GM19395 (cell line): ENCODE measurements around the gene TXLNB.
"Not testable (repeated sequence)": the region's sequence is repeated elsewhere in the genome, so short reads cannot be mapped to it uniquely, and the experiment has no call there.

Source experiments
- ATAC-seq: cut with Tn5 transposase; IDR thresholded peaks from one replicate; pipeline ENCODE4 v1.9.1; 2021; ENCODE audit warnings: mild to moderate bottlenecking, moderate library complexity; ENCODE audit not compliant: unreplicated experiment

TXLNB gene

DNA sequence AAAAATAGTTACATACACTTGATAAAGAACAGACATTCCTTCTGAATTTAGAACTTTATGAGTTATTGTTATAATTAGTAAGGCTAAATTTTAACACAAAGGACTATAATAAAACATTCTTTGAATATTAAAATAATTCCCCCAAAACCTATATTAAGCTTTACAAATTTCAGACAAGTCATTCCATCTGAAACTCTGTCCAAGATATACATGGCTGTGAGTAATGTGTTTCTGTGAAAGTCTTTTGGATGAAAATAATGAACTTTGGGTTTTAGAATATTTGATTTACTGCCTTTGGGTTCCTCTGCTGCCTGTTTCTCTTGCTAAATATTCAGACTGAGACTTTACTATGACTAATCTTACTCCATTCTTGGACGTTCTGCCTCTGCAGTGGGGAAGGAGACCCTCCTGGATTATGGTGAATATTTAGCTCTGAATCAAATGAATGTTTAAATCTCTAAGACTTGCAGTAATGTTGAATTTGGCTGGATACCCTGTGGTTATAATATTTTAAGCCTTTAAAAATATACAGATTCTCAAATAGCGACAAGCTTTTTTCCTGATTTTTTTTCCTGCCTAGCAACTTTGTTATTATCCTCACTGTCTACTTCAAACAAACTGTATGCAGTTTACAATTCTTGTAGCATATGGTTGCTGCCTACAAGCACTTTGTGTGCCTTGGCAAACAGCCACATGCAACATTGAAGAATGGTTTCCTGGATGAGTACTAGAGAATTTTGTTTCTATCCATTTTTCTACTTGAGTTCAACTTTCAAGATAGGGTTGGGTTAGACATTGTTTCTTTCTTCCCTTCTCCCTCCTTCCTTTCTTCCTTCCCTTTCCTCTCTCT lies 51.4 kb downstream of the TXLNB start:
- ATAC-seq, result no peak

DNA sequence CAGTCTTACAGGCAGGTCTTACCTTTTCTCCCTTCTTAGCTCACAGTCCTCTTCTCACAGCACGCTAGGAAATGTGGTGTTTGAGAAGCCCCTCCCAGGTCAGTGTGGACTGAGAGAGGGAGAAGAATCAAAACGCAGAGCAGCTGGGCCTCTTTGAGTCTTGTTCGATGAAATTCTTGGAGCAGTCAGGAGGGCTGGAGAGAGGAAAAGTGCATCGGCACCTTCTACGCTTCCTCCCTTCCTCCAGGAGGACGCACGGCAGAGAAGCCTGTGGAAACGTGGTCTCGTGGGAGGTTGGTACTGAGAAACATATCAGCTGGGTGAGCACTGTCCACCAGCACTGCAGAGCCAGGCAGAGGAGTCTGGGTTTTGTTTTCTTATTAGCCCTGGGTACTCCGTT lies 52.7 kb downstream of the TXLNB start:
- no peak for ATAC-seq

DNA sequence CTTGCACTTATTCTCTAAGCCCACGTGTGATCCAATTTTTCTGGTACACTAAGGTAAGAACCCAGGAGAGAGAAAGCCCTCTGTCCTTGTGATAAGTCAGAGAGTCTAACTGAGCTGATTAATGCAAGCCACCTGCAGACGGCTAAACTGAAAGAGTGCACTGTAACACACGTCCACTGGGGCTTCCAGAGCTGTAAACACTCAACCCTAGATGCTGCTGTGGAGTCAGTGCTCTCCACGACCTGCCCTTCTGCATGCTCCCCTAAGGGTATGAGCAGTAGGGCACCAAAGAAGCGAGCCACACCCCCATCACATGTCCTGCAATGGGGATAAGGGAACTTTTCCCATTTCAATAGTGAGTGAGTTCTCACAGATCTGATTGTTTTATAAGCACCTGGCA lies 55.7 kb downstream of the TXLNB start:
- ATAC-seq, result no peak

DNA sequence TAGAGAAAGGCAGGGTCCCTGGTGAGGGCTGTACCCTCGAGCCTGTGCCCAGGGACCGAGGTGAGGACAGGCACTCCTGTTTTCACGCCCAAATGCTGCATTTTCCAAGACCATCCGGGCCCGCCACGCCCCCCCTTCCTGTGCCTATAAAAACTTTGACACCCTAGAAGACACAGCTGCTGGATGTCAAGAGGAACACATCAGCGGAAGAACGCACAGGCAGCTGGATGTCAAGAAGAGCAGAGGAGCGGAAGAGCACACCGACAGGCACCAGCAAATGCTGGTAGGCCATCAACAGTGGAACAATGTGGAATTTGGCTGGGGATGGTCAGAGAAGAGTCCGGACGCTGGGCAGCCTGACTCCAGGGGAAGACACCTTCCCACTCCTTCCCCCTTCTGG lies 56.1 kb downstream of the TXLNB start:
- no peak for ATAC-seq

DNA sequence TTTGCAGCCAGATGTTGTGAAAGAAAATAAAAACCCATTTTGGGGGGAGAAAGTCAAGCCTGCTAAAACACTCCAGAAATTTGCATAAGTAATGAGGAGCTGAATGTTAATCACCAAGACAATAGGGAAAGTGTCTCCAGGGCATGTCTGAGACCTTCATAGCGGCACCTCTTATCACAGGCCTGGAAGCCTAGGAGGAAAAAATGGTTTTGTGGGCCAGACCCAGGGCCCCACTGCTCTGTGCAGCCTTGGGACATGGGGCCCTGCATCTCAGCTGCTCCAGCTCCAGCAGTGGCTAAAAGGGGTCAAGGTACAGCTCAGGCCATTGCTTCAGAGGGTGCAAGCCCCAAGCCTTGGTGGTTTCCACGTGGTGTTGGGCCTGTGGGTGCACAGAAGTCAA lies 57.6 kb downstream of the TXLNB start:
- not testable (repeated sequence) for ATAC-seq

DNA sequence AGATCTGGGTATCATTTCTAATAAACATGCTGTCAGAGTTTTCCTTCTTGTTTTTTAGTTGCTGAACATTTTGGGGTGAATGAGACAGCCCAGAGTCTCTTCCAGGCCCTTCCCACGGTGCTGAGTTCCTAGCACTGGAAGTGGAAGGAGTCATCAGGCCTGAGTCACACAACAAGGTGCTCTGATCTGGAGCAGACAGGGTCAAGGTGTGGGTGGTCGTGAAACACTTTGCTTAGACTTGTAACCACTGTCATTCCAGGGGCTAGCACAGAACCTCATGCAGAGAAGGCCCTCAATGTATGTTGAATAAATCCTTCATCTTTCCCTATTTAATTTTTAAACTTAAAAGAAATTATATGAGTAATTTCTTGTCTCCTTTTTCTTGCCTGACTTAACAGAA lies 60.6 kb downstream of the TXLNB start:
- ATAC-seq, result no peak

DNA sequence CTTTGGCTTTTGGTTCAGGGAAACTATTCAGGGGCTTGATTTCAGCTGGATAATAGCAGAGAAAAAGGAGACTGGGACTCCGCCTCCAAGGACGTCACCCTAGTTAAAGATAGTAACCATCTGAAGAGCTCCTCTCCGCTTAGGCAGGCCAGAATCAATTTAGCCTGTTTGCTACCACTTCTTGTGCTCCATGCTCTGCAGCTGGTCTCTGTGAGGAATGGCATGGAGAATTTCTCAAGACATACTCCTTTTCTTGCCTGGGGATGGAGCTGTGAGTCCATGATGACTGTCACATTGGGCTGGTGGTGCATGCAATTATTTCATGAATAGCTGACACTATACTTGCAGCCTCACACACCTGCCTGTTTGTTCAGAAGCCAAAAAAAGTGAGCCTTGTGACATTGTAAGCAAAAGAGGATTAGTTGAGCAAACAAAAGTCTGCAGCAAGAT lies 61.4 kb downstream of the TXLNB start:
- no peak for ATAC-seq

DNA sequence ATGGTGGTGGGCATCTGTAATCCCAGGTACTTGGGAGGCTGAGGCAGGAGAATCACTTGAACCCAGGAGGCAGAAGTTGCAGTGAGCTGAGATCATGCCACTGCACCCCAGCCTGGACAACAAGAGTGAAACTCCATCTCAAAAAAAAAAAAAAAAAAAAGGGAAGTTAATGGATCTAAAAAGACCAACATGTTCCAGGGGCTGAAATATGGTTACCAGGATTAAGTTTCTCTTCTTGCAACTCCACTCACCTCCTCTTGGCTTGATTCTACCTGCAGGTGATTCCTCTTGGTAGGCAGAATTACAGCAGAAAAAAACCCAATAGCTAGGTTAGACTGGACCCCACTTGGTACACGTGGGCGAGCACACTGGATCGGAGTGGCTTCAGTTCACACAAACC lies 63.4 kb downstream of the TXLNB start:
- not testable (repeated sequence) for ATAC-seq

DNA sequence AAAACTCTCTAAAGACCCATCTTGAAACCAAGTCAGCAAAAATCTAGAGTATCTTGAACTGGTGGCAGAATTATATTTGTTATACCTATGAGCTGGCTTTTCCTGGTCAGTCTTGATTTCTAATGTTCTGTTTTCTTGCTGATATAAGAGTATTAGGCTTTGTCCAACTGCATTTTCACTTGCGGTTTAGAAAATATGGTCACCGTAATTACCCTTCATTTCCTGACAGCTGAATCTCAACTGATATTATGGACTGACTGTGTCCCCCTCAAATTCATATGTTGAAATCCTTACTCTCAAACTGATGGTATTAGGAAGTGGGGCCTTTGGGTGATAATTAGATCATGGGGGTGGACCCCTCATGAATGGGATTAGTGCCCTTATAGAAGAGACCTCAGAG lies 72.1 kb downstream of the TXLNB start:
- no peak for ATAC-seq

DNA sequence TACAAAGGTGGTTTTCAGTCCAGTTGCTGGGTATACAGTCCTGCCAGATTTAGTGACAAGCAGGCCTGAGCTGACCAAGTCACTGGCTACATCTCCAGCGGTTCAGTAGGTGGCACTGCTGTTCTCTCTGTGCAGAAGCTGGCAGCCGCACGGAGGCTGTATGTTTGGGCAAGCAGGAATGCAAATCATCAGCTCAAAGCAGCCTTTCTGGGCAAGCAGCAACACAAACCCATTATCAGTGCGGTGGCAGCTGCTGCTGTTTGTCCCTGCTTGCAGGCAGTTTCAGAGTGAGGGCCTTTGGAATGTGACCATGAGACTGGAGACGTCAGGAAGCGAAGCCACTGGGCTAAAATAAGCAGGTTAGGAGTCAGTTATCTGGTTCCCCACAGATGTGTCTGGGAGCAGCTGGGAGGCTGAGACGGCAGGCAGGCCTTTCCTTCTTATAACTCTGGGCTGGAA lies 72.5 kb downstream of the TXLNB start:
- peak; percentile 100 for ATAC-seq

DNA sequence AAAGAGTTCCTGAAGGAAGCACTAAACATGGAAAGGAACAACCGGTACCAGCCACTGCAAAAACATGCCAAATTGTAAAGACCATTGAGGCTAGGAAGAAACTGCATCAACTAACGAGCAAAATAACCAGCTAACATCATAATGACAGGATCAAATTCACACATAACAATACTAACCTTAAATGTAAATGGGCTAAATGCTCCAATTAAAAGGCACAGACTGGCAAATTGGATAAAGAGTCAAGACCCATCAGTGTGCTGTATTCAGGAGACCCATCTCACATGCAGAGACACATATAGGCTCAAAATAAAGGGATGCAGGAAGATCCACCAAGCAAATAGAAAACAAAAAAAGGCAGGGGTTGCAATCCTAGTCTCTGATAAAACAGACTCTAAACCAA lies 79.3 kb downstream of the TXLNB start:
- ATAC-seq, result not testable (repeated sequence)

DNA sequence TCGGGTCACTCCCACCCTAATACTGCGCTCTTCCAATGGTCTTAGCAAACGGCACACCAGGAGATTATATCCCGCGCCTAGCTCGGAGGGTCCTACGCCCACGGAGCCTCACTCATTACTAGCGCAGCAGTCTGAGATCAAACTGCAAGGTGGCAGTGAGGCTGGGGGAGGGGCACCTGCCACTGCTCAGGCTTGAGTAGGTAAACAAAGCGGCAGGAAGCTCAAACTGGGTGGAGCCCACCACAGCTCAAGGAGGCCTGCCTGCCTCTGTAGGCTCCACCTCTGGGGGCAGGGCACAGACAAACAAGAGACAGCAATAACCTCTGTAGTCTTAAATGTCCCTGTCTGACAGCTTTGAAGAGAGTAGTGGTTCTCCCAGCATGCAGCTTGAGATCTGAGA lies 81.0 kb downstream of the TXLNB start:
- ATAC-seq, result not testable (repeated sequence)

DNA sequence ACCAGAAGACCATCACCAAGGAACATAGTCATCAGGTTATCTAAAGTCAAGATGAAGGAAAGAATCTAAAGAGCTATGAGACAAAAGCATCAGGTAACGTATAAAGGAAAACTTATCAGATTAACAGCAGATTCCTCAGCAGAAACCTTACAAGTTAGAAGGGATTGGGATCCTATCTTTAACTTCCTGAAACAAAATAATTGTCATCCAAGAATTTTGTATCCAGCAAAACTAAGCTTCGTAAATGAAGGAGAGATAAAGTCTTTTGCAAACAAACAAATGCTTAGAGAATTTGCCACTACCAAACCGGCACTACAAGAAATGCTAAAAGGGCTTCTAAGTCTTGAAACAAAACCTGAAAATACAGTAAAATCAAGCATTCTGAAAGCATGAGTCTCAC lies 86.0 kb downstream of the TXLNB start:
- ATAC-seq, result no peak

DNA sequence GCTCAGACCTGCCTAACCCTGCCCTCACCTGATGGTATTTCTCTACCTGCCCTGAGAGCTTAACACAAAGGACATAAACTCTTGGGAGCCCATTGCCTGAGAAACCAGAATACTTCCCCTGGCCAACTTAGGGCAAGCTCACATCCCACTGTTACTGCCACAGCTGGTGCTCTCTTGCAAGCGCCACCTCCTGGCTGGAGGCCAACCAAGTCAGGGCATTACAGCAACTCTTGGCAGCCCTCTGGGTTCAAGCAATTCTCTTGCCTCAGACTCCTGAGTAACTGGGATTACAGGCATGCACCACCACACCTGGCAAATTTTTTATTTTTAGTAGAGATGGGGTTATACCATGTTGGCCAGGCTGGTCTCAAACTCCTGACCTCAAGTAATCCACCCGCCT lies 86.8 kb downstream of the TXLNB start:
- no peak for ATAC-seq

DNA sequence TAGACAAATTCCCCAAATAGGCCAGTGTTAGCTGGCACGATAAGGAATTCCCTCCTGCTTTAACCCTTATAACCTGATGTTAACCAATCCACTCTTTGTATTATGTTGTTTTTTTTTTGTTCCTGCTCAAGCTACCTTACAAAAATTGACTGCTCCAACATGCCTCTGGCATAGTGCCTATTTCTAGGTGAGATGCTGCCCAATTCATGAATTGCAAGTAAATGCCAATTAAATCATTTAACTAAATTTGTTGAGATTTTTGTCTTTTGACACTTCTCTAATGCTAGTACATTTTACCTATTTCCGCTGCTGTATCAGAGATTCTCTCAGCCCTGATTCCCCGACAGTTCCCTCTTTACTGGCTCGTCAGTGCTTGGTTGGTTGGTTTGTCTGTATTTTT lies 90.4 kb downstream of the TXLNB start:
- ATAC-seq, result no peak

DNA sequence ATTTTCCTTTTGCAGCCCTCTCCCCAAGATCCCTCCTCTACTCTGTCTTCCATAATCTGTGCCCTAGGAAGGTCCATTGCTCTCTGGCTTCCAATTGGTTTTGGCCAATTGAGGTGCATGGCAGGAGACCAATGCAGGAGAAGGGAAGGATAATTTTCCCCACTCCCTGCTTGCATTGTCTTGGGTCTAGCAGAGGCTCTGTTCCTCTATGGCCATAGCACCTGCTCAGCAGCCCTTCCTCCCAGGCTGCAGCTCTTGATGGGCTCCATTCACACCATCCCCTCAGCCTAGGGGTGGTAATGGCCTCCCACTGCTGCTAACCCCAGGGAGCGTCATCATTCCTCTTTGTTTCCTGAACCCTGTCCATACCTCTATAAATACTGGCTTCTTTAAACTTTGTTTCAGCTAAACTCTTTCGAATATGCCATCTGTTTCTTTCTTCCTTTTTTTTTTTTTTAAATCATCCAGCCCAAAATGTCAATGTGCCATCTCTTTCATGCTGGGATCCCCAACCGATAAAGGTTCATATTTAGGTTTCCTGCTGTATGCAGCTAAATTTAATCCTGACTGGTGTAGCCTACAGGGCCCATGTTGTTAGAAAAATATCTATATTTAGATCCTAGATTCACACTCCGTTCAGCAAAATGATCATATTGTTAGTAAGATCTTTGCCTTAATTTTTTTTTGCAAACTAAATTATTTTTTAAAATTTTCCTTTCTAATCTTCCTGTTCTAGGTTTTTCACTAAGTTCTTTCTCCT lies 93.1 kb downstream of the TXLNB start:
- ATAC-seq, result no peak

DNA sequence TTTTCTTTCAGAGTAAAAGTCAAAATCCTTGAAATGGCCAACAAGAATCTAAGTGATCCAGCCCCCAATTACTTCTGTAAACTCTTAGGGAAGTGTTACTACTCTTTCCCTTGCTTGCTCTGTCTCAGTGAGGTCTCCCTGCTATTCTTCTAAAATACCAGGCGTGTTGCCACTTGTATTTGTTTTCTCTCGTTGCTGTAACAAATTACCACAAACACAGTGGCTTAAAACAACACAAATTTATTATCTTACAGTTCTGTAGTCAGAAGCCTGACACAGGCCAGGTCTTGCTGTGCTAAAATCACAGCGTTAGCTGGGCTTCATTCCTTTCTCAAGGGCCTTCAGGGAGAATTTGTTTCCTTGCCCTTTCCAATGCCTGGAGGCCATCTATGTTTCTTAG lies 97.1 kb downstream of the TXLNB start:
- ATAC-seq, result no peak
